GM21381 (cell line): ENCODE measurements around the gene PRICKLE3.
"Not testable (repeated sequence)": the region's sequence is repeated elsewhere in the genome, so short reads cannot be mapped to it uniquely, and the experiment has no call there.

Source experiments
- ATAC-seq: cut with Tn5 transposase; IDR thresholded peaks from one replicate; pipeline ENCODE4 v1.9.1; 2021; ENCODE audit warnings: mild to moderate bottlenecking, moderate library complexity; ENCODE audit not compliant: unreplicated experiment

The PRICKLE3 gene

GRCh38 chrX:49183701-49184281 is 2.4 kb downstream of the PRICKLE3 start:
- ATAC-seq: no peak

DNA sequence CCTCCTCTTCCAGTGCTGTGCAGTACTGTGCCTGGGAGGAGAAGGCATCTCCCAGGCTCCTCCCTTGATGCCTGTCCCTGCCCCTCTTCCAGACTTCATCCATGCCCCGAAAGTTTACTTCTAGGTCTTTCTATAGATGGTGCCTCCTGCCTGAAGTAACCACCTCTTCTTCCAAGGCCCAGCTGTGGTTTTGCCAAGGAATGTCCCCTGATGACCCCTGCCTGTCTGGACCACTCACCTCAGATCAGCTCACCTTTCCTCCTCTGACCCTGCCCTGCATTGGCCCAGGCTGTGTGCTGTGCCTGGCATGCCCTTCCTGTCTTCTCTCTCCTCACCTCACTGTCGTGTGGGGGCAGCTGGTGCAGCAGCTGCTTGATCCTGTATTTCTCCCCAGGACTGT is 6.8 kb downstream of the PRICKLE3 start:
- ATAC-seq: no peak

- no peak for ATAC-seq
Measured at GRCh38 chrX:49178537-49178936, 7.6 kb downstream of the PRICKLE3 start.

GRCh38 chrX:49177873-49178480 is 8.2 kb downstream of the PRICKLE3 start:
- ATAC-seq: no peak

- no peak for ATAC-seq
Measured at GRCh38 chrX:49177338-49177833, 8.8 kb downstream of the PRICKLE3 start.

DNA sequence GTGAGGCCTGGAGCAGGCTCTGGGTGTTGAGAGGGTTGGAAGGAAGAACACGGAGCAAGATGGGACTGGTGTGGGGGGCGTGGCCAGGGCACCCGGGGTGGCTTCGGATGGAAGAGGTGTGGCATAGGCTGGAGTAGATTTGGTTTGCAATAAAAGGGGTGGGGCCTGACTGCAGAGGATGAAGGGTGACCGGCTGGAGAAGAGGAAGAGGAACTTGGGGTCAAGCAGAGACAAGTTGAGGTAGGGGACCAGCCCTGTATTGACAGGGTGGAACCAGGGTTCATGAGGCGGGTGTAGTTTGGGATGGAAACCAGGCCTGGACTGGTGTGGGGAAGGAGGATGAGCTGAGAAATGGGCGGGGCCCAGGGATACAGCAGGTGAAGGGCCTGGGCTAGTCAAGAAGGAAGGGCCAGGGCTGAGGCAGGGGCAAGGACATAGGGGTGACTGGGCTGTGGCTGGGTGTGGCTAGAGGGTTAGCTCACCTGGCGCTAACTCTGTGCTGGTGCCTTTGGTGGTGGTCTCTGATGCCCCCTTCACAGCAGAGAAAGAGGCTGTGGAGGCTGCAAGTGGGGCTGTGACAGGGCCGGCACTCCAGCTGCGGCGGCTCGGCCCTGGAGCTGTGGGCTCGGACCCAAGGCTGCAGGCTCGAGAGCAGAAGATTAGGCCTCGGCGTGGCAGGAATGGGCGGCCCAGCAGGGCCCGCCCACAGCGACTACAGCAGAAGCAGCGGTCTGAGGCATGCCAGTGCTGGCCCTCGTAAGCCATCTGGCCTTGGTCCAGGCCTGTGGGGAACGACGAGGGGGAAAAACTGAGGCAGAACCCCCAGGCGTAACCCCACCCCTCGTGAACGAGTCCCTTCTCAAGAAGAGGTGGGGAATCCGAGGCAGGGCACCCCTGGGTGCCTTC is 9.5 kb downstream of the PRICKLE3 start:
- ATAC-seq: no peak

- no peak for ATAC-seq
Measured at GRCh38 chrX:49175435-49176274, 10.5 kb downstream of the PRICKLE3 start.

DNA sequence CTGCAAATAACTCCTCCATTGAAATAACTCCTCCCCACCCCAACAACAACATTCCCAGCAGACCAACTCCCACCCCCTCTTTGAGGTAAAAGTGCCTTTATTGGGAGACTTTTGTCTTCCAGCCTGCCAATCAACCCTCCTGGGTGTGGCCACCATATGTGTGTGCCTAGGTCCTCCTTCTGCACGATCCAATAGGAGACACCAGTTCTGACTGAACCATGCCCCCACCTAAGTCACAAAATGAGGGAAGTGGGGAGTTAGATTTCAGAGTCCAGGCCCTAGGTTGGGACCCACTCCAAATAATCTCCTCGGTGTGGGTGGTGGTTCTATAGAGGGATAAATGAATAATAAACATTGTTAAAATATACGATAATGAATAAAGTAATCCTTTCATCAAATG is 11.4 kb downstream of the PRICKLE3 start:
- no peak for ATAC-seq

GRCh38 chrX:49173544-49173943 is 12.6 kb downstream of the PRICKLE3 start:
- not testable (repeated sequence) for ATAC-seq

GRCh38 chrX:49172280-49172780 is 13.8 kb downstream of the PRICKLE3 start:
- peak; percentile 79 for ATAC-seq

GRCh38 chrX:49171752-49172279 is 14.4 kb downstream of the PRICKLE3 start, which contains the start of gene PLP2:
Gene PLP2, plus strand, starts transcription at chrX:49171898. Its CDS starts 103 bp downstream, at chrX:49172001.
- peak; percentile 31 for ATAC-seq

DNA sequence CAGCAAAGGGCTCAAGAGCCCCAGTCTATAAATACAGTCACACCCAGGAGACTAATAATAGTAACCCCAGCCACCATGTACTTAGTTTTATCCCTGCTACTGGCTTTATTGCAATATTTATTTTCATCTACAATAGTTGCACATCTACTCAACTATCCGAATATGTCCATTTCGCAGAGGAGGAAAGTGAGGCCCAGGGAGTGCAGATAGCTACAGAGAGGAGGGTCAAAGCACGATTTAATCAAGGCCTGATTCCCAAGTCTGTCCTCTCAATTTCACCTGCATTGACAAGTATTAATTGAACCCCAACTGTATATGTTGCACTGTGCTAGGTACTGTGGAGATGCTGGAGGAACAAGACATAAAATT is 18.4 kb downstream of the PRICKLE3 start:
- no peak for ATAC-seq

- ATAC-seq: peak; percentile 24
Measured at GRCh38 chrX:49166914-49167739, 19.0 kb downstream of the PRICKLE3 start.

- ATAC-seq: peak; percentile 30
Measured at GRCh38 chrX:49165901-49166881, 20.0 kb downstream of the PRICKLE3 start.

GRCh38 chrX:49164589-49165360 is 21.4 kb downstream of the PRICKLE3 start:
- ATAC-seq: no peak

- peak; percentile 55 for ATAC-seq
Measured at GRCh38 chrX:49163555-49164419, 22.4 kb downstream of the PRICKLE3 start.

GRCh38 chrX:49162620-49163019 is 23.6 kb downstream of the PRICKLE3 start, which contains the start of gene MAGIX:
Gene MAGIX, plus strand, starts transcription at chrX:49162758. Its CDS starts 132 bp downstream, at chrX:49162890.
- no peak for ATAC-seq
